Measurements from ENCODE around the gene PIK3C2G.

DNA sequence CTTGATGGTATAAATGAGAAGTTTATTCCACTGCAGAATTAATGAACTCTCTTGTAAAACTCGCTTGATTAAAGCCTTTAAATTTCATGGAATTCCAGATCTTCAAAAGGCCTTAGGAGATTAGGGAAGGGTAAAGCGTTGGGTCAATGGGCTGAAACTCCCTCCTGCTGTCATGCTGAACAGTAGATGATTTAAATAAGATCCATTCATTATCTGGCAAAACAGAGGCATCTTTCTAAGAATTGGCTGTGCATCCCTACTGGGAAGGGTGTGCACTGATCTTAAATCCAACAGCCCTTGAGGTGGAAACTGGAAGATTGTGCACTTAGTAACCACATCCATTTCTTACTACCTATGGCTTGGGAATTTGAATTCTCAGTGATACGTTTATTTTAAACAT lies 420.5 kb downstream of the PIK3C2G start:
- no peak for TF ChIP-seq POLR2A (IDR thresholded peaks at IDR 0.05)
- no peak for TF ChIP-seq POLR2AphosphoS5 (IDR thresholded peaks at IDR 0.05)
- TF ChIP-seq, protein P1, sequence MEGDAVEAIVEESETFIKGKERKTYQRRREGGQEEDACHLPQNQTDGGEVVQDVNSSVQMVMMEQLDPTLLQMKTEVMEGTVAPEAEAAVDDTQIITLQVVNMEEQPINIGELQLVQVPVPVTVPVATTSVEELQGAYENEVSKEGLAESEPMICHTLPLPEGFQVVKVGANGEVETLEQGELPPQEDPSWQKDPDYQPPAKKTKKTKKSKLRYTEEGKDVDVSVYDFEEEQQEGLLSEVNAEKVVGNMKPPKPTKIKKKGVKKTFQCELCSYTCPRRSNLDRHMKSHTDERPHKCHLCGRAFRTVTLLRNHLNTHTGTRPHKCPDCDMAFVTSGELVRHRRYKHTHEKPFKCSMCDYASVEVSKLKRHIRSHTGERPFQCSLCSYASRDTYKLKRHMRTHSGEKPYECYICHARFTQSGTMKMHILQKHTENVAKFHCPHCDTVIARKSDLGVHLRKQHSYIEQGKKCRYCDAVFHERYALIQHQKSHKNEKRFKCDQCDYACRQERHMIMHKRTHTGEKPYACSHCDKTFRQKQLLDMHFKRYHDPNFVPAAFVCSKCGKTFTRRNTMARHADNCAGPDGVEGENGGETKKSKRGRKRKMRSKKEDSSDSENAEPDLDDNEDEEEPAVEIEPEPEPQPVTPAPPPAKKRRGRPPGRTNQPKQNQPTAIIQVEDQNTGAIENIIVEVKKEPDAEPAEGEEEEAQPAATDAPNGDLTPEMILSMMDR (IDR thresholded peaks at IDR 0.05), result no peak
